LNCAP (cell line): ENCODE data around the gene ICOS.

Experiments
- CTCF ChIP-seq: fragments of 450-650 bp; IDR thresholded peaks from 2 replicates; pipeline ENCODE4 v1.5.1; 2017; ENCODE audit warnings: mild to moderate bottlenecking

The ICOS gene

GRCh38 chr2:203960811-203961210, 24.2 kb downstream of the ICOS start:
- TF ChIP-seq CTCF, result no peak

- no peak for TF ChIP-seq CTCF
These were observed 34.7 kb downstream of the ICOS start for GRCh38 chr2:203971251-203971650.

GRCh38 chr2:203972066-203972465, 35.5 kb downstream of the ICOS start:
- no peak for TF ChIP-seq CTCF

- no peak for TF ChIP-seq CTCF
These were observed 36.4 kb downstream of the ICOS start for GRCh38 chr2:203973000-203973399.

- TF ChIP-seq CTCF, result no peak
These were observed 37.1 kb downstream of the ICOS start for GRCh38 chr2:203973676-203974075.

GRCh38 chr2:203975912-203976311, 39.3 kb downstream of the ICOS start:
- no peak for TF ChIP-seq CTCF

GRCh38 chr2:203982276-203982675, 45.7 kb downstream of the ICOS start:
- no peak for TF ChIP-seq CTCF

- no peak for TF ChIP-seq CTCF
These were observed 46.6 kb downstream of the ICOS start for GRCh38 chr2:203983064-203983715.
